KOPT-K1 (cell line): ENCODE results near the gene METTL26.

ENCODE experiments used
- H3K27ac ChIP-seq: fragments of 200-600 bp; sonication (generic); 2 replicates; pipeline ENCODE4 v1.5.1; 2016; ENCODE audit warnings: antibody characterized with exemption, mild to moderate bottlenecking, low read depth, low read length; ENCODE audit not compliant: poor library complexity, severe bottlenecking
- H3K36me3 ChIP-seq: fragments of 200-600 bp; sonication (generic); 2 replicates; pipeline ENCODE4 v1.5.1; 2017; ENCODE audit warnings: antibody characterized with exemption, mild to moderate bottlenecking, low read length, moderate library complexity; ENCODE audit not compliant: insufficient read depth
- H3K9me3 ChIP-seq: fragments of 200-600 bp; sonication (generic); 2 replicates; pipeline ENCODE4 v1.5.1; 2017; ENCODE audit warnings: antibody characterized with exemption, low read length, mild to moderate bottlenecking; ENCODE audit not compliant: insufficient read depth, poor library complexity, severe bottlenecking

The METTL26 gene

DNA sequence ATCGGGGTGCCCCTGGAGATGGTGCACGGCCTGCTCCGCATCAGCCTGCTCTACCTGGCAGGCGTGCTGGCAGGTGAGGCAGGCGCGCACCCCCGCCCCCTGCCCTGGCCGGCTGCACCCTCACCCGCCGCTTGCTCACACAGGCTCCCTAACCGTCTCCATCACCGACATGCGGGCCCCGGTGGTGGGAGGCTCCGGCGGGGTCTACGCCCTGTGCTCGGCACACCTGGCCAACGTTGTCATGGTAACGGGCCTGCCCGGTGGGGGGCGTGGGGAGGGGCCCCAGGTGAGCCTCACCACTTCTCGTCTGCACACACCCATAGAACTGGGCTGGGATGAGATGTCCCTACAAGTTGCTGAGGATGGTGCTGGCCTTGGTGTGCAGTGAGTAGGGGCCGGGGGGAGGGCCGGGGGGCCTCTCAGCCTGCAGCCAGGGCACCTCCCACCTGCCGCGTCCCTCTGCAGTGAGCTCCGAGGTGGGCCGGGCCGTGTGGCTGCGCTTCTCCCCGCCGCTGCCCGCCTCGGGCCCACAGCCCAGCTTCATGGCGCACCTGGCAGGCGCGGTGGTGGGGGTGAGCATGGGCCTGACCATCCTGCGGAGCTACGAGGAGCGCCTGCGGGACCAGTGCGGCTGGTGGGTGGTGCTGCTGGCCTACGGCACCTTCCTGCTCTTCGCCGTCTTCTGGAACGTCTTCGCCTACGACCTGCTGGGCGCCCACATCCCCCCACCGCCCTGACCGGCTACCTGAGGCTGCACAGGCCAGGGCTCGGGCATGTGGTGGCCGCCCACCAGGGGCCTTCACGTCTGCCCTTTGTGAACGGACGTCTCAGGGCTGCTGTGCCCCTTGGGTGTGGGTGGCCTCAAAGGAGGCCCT lies 41.4 kb upstream of the METTL26 start:
- no peaks in the 10 kb centered on the region for H3K9me3 ChIP-seq
- no peak overlapping the region for H3K27ac ChIP-seq
- H3K36me3 ChIP-seq, result peaks cover 46% of the 10 kb centered on the region

DNA sequence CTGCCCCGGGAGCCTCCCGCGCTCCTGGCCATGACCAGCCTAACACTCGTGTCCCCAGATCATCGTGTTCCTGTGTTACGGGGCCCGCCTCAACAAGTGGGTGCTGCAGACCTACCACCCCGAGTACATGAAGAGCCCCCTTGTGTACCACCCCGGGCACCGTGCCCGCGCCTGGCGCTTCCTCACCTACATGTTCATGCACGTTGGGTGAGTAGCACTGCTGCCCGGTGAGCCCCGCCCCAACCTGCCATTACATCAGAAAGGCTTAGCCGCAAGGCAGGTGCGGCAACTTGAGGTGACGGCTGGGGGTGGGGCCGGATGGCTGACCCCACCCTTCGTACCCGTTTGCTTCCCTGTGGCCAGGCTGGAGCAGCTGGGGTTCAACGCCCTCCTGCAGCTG lies 40.8 kb upstream of the METTL26 start:
- Histone ChIP-seq H3K9me3 (no peaks in the 10 kb centered on the region), H3K27ac (no peak overlapping the region), H3K36me3 (peaks cover 46% of the 10 kb centered on the region)

DNA sequence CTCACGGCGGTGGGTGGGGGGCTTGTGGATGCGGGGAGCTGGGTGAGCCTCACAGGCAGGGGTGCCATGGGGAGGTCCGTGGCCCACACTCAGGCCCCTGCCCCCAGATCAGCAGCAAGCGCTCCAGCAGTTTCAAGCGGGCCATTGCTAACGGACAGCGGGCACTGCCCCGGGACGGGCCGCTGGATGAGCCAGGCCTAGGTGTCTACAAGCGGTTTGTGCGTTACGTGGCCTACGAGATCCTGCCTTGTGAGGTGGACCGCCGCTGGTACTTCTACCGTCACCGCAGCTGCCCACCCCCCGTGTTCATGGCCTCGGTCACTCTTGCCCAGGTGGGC lies 40.4 kb upstream of the METTL26 start:
- no peaks in the 10 kb centered on the region for H3K9me3 ChIP-seq
- peaks cover 46% of the 10 kb centered on the region for H3K36me3 ChIP-seq
- H3K27ac ChIP-seq, result no peak overlapping the region

DNA sequence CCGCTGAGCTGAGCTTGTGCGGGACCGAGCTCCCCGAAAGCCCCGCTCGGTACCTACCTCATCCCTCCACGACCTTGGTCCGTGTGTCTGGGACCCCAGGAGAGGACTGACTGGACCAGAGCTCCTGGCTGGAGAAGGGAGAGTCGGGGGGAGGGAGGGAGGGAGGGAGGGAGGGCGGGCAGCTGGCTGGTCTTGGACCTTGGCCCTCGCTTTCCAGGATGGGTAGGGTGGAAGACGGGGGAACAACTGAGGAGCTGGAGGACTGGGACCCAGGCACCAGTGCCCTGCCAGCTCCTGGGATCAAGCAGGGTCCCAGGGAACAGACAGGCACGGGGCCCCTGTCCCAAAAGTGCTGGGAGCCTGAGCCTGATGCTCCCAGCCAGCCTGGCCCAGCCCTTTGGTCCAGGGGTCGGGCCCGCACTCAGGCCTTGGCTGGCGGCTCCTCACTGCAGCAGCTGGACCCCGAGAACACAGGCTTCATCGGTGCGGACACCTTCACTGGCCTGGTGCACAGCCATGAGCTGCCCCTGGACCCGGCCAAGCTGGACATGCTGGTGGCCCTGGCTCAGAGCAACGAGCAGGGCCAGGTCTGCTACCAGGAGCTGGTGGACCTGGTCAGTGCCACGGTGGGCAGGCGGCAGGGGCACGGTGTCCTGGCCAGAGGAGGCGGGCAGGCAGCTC lies 39.9 kb upstream of the METTL26 start:
- no peaks in the 10 kb centered on the region for H3K9me3 ChIP-seq
- peaks cover 48% of the 10 kb centered on the region for H3K36me3 ChIP-seq
- no peak overlapping the region for H3K27ac ChIP-seq

DNA sequence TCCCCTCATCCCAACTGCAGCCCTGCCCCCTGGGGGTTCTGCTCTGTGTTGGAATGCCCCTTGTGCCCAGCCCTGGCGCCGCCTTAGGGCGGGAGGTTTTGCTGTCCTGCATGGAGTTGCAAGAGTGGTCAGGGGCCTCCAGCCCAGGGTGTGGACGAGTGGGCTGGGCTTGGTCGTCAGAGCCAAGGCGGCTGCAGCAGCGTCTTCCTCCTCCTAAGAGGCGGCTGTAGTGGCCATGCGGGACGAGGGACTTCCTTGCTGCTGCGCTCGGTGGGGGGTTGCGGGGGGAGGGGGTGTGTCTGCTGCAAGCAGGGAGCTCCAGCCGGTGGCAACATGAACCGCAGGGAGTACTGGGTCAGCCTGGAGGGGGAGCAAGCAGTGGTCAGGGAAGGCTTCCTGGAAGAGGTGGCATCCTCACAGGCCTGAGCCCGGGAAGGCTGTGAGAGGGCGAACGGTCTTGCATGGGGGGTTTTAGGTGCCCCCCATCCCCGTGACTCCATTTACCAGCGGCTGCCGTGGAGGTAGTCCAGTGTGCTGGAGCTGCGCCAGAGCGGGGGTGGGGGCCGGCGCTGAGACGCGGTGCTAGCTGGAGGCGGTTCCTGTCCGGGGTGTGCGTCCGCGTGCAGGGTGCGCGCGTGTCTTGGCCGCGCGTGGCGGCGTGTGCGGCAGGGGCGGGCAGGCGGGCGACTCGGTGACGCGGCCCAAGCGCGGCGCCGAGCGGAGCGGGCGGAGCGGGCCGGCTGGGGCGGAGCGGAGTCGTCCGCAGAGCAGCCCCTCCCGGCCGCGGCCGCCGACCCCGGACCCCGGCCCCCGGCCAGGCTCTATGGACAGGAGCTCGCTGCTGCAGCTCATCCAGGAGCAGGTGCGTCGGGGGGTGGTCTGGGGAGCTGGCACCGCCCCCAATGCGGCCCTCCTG lies 39.1 kb upstream of the METTL26 start, which contains the start of gene RHBDL1:
RHBDL1 (plus strand) TSS at position 704 of the 916 bp plus-strand sequence; CDS start at position 824, 120 bp downstream.
- no peak within 1 kb of the TSS for H3K27ac ChIP-seq
- H3K36me3 ChIP-seq, result peaks cover 56% of the 10 kb centered on the region

DNA sequence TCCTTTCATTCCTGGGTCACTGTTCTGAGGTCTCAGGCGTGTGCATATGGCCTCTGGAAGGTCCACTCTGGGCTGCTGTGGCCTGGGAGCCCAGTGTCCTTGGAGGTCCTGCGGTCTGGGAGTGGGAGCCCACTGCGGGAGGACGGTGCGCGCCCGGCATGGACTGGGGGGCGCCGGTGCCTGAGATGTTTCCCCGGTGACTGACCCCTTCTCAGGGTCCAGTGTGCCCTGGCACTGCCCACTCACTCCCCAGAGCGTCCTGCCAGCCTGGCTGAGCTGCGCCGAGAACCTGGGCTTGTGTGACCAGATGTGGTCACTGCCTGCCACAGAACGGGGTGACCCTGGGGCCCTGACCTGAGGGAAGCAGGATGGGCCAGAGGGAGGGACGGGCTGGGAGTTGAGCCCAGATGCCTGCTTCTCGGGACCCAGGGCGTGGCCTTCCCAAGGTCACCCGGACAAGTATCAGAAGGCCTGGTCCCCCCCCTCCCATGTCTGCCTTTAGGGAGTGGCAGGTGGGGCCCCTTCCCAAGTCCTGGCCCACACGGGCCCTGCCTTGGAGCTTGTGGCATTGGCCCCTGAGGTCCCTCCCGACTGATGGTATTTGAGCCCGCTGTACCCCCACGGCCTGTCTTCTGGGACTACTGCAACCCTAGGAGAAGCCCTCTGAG lies 38.2 kb upstream of the METTL26 start:
- Histone ChIP-seq H3K36me3 (peaks cover 65% of the 10 kb centered on the region), H3K9me3 (no peaks in the 10 kb centered on the region), H3K27ac (no peak overlapping the region)

More for the DNA sequence above, 39.1 kb upstream of the METTL26 start, which contains the start of gene RHBDL1:
- no peaks in the 10 kb centered on the region for H3K9me3 ChIP-seq

DNA sequence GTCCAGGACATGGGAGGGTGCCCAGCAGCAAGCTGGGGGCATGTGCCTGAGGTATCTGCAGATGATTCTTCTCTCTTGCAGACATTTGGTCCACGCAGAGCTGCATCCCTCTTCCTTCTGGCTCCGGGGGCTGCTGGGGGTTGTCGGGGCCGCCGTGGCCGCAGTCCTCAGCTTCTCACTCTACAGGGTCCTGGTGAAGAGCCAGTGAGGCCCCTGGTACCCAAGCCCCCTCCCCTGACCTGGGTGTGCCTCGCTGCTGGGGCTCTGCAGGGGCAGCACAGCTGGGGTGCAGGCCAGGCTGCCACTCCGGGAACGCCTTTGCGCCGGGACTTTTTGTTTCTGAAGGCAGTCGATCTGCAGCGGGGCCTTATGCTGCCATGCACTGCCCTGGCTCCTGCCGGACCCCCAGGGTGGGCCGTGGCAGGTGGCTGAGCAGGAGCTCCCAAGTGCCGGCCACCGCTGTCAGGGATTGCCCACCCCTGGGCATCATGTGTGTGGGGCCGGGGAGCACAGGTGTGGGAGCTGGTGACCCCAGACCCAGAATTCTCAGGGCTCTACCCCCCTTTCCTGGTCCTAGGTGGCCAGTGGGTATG lies 37.4 kb upstream of the METTL26 start:
- H3K27ac ChIP-seq, result no peak overlapping the region
- H3K36me3 ChIP-seq, result peaks cover 68% of the 10 kb centered on the region
- H3K9me3 ChIP-seq, result no peaks in the 10 kb centered on the region

DNA sequence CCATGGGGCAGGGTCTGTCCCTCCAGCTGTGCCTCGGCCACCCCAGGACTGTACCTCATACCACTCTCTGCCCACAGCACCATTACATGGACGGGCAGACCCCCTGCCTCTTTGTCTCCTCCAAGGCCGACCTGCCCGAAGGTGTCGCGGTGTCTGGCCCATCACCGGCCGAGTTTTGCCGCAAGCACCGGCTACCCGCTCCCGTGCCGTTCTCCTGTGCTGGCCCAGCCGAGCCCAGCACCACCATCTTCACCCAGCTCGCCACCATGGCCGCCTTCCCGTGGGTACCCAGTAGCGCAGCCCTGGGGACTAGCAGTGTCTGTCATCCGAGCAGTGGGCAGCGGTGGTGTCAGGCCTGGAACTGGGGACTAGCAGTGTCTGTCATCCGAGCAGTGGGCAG lies 36.7 kb upstream of the METTL26 start:
- Histone ChIP-seq H3K9me3 (no peaks in the 10 kb centered on the region), H3K36me3 (peaks cover 68% of the 10 kb centered on the region), H3K27ac (no peak overlapping the region)

DNA sequence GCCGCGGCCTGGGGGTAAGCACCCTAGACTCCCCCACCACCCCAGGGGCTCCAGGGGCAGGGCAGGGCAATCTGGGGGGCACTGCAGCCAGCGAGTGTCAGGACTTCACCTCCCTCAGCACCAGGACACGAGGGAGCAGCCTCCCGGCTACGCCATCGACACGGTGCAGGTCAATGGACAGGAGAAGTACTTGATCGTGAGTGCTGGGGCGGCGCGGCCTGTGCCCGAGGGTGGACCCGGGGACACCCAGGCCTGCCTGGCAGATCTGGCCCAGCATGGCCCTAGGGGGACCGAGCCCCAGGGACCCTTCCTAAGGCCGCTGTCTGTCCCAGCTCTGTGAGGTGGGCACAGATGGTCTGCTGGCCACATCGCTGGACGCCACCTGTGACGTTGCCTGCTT lies 36.3 kb upstream of the METTL26 start:
- H3K36me3 ChIP-seq, result peaks cover 68% of the 10 kb centered on the region
- no peaks in the 10 kb centered on the region for H3K9me3 ChIP-seq

DNA sequence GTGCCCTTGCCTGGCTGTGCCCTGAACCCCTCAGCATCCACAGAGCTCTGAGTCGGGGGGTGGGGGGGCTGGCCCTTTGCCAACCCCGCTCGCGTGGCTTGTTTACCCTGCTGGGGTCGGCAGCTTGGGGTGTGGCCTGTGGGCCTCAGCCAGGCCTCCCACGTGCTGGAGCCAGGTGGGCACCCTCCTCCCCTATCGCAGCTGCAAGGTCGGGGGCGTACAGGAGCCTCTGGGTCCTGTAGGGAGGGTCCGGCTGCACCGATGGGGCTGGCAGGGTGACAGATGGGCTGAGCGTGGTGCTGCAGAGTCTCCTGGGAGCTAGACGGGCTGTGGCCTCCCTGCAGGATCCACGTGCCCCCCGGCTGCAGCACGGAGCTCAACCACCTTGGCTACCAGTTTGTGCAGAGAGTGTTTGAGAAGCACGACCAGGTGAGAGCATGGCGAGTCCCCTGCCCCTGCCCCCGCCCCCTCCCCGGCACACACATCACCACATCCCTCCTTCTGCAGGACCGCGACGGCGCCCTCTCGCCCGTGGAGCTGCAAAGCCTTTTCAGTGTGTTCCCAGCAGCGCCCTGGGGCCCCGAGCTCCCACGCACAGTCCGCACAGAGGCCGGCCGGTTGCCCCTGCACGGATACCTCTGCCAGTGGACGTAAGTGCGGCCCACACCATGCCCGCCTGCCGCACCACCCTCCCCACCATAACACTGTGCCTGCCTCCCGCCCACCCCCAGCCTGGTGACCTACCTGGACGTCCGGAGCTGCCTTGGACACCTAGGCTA lies 35.4 kb upstream of the METTL26 start:
- H3K9me3 ChIP-seq, result no peaks in the 10 kb centered on the region
- no peak overlapping the region for H3K27ac ChIP-seq
- H3K36me3 ChIP-seq, result peaks cover 65% of the 10 kb centered on the region

More for the DNA sequence above, 36.3 kb upstream of the METTL26 start:
- H3K27ac ChIP-seq, result no peak overlapping the region

DNA sequence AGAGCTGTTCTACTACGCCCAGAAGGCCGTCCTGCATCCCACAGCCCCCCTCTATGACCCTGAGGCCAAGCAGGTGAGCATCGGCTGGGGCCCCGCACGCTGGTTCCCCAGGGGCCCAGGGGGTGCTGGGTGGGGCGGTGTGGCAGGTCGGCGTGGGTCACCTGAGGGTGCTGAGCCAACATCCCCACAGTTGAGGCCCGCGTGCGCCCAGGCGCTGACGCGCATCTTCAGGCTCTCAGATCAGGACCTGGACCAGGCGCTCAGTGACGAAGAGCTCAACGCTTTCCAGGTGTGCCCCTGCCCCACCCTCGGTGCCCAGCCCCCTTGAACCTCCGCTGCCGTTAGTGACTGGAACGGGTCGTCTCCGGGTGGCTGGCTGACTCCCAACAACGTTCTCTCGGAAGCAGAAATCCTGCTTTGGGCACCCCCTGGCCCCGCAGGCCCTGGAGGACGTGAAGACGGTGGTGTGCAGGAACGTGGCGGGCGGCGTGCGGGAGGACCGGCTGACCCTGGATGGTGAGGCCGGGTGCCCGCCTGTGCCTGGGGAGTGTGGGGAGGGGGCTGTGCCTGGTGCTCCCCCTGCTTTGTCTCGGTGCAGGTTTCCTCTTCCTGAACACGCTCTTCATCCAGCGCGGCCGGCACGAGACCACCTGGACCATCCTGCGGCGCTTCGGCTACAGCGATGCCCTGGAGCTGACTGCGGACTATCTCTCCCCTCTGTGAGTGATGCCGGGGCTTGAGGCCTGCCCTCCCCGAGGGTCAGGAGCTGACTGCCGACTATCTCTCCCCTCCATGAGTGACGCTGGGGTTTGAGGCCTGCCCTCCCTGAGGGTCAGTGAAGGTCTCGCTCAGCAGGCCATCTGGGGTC lies 34.6 kb upstream of the METTL26 start:
- peaks cover 68% of the 10 kb centered on the region for H3K36me3 ChIP-seq
- H3K9me3 ChIP-seq, result no peaks in the 10 kb centered on the region
- H3K27ac ChIP-seq, result no peak overlapping the region

DNA sequence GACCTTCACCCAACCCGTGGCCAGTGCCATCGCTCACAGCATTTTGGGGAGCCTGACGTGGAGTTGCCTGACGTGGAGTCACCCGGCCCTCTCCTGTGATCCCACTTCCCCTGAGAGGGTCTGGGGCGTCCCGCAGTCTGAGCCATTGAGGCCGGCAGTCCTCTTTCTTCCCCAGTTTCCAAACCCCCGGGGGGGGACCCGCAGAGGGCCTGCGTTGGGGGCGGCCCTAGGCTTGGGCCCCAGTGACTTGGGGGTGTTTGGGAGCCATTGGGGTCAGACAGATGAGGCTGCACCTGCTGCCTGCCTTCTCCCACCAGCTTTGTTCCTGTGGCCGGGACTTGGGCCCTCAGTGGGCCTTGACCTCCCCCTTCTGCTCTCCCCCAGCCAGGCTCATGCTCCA lies 33.6 kb upstream of the METTL26 start:
- Histone ChIP-seq H3K27ac (no peak overlapping the region), H3K36me3 (peaks cover 64% of the 10 kb centered on the region), H3K9me3 (no peaks in the 10 kb centered on the region)
